LoVo (cell line): ENCODE results near the gene THAP4.

ENCODE experiments used
- DNase-seq: peaks from one replicate; pipeline ENCODE4 v3.0.0-alpha.2; 2016; ENCODE audit warnings: low spot score

THAP4 gene

DNA sequence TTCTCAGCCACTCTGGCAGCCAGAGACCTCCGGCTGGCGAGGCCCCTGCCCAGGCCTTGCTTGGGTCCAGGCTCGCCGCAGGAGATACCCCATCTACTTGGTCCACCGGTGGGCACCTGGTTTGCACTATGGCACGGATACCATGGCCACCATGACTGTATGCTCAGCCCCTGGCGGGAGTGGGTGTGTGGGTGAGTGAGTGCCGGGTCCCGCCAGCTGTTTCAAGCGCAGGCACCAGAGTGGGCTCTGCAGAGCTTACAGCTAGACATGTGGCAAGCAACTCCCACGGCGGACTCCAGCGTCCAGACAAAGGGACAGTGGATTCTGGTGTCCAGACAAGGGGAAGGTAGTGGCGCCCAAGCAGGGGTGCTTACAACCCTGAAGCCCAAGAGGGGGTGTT, 2.0 kb upstream of the THAP4 start:
- no peak for DNase-seq

DNA sequence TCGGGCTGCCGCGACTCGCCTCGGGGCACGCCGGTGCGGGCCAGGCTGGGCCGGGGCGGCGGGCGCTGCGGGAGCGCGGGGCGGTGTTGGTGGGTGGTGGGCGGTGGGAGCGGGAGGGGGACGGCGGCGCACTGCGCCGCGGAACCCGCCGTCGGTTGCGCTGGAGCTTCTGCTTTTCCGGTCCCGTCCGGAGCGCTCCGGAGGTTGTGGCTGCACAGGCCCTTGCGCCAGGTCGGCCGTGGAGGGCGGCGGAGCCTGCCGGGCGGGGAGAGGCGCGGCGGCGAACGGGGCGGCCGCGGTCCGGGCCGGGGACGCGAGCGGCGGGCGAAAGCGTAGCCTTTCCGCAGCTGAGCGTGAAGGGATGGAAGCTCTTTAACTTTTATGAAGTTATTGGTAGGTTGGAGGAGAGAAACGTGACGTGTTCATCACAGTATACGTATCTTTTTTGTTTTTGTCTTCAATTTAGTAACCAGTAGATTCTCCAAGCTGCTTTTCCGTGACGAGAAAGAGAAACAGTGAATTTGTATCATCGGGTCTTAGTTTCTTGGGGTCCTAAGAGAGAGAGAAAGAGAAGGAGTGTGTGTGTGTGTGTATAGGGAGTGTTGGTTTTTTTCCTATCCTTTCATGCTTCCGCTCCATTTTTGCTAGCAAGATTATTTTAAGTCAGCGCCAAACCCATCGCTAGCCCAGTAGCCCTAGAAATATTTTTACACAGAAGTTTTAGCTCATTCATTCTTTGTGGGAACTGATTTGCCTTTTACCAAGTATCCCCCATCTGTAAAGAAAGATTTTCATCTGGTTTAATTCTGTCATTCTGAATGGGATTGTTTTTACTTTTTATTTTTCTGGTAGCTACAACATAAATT, 1.1 kb upstream of the THAP4 start:
- DNase-seq: no peak

DNA sequence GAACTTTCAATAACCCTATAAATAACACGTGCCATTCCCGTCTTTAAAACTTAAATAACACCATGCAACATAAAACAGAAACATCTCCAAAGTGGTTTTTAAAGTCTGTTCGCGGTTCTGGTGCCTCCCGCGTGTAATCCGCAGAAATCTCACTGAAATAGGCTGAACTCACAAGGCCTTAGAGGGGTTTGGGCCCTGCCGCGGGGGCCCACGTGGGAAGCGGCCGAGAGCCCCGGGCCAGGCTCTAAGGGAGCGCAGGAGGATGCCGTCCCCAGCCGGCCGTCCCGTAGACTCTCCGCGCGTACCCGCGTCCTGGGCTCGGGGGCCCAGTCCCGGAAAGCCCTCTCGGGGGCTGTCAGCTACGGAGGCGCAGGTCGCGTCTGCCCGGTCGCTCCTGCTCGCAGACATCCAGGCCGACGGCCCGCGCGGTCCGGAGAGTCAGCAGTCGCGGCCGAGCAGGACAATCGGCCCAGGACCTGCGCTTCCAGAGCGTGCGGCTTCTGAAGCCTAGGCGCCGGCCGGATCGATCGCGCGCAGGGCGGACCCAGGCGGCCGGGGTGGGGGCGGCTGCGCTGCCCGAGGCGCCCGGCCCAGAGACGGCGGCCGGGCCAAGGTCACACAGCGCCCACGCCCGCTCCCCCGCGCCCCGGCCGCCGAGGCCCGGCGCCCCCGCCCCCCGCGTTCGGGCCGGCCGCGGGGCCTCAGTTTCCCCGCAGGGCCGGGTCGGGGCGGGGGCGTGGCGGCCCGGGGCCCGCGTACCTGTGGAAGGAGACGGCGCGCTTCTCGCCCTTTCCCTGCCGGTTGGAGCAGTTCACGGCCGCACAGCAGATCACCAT, 558 bp downstream of the THAP4 start:
- peak; percentile 29 for DNase-seq

DNA sequence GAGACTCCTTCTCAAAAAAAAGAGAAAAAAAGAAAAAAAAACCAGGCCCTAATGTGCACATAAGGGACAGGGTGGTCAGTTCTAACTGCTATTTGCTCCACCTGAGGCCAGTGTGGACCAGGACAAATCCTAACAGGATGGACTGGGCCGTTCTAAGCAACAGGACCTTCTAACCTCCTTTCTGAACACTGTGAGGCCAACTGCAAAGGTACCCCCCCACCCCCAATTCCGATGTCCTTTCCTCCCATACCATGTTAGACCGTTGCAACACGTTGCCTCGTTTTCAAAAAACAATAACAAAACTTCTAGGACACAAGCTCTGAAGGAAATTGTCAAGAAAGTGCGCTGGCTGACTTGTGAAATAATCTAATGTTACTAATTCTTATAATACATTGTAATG, 1.2 kb downstream of the THAP4 start:
- no peak for DNase-seq

DNA sequence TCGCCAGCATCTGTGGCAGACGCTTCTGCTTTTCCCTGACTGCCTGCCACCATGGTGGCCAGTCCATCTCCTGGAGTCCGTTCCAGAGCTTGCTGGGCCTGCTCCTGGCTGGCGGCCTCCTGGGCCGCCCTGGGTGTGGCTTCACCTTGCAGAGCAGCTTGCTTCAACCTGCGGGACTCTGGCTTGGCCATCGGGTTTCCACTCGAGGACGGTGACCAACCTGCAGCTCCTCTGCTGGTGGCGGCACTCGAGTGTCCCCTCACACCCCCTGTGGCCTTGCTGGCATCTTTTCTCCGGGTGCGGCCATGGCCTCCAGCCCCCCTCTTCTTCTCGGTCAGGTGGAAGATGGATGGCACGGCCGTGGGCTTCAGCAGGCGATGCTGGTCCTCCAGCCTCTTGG, 3.4 kb downstream of the THAP4 start:
- DNase-seq: no peak

DNA sequence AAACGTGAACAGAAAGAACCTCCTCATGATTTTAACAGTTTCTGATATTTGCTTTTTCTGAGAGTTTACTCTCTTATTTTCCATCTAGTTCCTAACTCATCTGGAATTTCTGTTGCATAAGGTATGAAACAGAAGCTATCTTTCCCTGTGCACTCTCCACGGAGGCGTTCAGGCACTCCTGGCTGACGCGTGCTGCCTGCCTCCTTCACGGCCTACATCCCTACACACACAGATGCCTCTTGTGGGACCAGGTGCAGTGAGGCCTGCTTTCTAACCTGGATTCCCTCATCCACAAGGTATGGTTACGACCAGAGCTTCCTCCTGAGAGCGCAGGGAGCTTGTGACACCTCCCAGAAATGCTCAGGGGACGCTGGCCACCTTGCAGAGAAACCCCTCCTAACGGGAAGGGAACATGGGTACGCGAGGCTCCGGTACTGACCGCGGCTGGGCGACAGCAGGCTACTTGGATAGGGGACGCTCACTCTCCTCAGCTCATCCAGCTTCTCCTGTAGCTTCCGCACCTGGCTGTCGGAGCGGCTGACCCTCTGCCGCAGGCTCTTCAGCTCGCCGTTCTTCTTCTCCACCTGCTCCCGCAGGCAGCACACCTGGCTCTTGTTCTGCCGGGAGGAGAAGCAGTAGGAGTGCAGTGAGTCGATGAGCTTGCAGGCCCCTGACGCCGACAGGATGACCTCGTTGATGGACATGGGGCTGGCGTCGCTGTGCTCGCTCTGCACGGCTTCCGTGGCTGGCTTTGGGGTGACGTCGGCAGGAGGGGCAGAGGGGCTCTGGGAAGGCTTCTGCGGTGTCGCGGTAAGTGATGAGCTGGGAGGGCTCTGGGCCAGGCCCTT, 4.3 kb downstream of the THAP4 start:
- no peak for DNase-seq

DNA sequence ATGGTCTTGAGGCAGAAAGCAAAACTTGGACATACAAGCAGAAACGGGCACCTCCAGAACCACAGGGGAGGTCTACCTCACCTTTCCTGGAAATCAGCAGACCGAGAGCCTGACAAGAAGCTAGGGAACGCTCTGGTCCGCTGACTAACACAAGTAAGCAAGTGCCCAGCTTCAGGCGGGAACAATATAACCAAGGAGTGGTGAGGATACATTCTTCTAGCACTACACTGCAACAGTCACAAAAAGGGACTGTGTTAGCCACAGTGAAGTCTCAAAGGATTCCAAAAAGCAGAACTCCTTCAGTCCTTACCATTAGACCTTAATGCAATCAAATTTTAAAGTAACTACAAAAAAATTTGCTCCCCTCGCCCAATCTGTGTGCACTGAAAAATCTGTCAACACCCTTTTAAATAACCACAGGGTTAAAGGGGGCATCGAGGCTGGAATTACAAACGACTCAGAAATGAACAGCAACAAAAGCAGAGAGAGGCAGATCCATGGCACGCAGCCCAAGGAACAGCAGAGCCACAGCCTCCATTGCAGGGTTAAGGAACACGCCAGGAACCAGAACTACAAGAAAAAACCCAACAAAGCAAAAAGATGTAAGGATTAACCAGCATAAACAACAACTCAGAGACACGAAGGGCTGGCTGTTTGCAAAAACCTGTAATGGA, 7.1 kb downstream of the THAP4 start:
- no peak for DNase-seq

DNA sequence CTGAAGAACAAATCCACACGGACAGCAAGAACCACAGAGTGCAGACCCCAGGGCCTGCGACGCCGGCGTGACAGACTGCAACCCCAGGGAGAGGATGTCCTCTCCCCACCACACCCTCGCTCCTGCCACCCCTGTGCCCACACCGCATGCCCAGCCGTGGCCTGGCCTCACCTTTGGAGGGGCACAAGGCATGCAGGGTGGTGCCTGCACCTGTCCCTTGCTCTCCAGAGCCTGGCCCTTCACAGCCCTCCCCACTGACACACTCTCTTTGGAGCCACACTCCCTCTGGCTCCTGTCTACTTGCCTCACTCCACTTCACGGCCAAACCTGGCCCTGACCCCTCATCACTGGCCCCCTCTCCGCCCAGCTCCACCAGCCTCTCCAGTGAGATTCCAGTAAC, 9.3 kb downstream of the THAP4 start:
- DNase-seq: no peak

DNA sequence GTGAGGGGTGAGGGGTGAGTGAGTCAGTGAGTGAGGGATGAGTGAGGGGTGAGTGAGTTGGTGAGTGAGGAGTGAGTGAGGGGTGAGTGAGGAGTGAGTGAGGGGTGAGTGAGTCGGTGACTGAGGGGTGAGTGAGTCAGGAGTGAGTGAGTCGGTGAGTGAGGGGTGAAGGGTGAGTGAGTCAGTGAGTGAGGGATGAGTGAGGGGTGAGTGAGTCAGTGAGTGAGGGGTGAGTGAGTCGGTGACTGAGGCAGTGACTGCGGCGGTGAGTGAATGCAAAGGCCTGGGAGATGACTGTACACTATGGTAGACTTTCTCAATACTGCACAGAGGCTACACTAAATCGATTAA, 16.6 kb downstream of the THAP4 start:
- peak; percentile 8 for DNase-seq

DNA sequence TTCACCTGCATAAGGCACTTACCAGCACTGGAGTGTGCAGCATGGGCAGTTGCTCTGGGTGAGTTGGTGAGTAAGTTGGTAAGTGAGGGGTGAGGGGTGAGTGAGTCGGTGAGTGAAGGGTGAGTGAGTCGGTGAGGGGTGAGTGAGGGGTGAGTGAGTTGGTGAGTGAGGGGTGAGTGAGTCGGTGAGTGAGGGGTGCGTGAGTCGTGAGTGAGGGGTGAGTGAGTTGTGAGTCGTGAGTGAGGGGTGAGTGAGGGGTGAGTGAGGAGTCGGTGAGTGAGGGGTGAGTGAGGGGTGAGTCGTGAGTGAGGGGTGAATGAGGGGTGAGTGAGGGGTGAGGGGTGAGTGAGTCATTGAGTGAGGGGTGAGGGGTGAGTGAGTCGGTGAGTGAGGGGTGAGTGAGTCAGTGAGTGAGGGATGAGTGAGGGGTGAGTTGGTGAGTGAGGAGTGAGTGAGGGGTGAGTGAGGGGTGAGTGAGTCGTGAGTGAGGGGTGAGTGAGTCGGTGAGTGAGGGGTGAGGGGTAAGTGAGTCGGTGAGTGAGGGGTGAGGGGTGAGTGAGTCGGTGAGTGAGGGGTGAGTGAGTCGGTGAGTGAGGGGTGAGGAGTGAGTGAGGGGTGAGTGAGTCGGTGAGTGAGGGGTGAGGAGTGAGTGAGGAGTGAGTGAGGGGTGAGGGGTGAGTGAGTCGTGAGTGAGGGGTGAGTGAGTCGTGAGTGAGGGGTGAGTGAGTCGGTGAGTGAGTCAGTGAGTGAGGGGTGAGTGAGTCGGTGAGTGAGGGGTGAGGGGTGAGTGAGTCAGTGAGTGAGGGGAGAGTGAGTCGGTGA, 17.1 kb downstream of the THAP4 start:
- no peak for DNase-seq

DNA sequence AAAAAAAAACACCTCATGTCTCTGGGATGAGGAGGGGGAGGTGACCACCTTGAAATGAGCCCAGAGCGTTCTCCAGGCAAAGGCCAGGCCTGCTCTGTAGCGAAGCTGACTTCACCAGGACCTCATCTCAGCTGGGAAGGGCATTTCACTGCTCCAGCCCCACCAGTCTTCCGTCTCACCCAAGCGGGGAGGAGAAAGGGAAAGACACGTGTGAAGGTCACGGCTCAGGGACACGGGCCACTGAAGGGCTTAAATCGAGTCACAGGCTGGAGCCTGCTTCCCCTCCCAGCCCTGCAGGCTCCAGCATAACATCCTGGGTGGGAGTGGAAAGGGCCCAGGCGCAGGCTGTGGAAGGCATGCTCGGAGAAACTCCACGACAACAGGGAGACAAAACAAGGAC, 18.1 kb downstream of the THAP4 start:
- DNase-seq: no peak

DNA sequence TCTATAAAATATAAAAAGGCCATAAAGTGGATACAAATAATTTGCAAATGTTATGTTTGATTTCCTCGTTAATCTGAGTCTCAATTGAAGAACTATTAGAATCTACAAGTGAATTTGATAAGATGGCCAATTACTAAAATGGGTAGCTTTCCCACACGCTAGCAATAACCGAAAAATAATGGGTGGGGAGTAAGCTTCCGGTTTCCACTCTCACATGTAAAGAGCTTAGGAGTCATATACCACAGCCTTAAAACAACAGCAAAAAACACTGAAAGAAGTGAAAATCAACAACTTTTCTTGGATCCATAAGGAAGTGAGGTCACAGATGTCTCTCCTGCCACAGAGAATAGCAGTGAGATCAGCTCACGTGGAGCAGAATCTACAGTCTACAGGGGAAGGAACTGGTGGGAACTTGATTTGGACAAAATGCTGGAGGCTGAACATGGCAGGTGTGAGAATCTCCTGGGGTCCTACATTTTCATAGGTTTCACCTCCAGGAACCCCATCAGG, 18.6 kb downstream of the THAP4 start:
- no peak for DNase-seq

DNA sequence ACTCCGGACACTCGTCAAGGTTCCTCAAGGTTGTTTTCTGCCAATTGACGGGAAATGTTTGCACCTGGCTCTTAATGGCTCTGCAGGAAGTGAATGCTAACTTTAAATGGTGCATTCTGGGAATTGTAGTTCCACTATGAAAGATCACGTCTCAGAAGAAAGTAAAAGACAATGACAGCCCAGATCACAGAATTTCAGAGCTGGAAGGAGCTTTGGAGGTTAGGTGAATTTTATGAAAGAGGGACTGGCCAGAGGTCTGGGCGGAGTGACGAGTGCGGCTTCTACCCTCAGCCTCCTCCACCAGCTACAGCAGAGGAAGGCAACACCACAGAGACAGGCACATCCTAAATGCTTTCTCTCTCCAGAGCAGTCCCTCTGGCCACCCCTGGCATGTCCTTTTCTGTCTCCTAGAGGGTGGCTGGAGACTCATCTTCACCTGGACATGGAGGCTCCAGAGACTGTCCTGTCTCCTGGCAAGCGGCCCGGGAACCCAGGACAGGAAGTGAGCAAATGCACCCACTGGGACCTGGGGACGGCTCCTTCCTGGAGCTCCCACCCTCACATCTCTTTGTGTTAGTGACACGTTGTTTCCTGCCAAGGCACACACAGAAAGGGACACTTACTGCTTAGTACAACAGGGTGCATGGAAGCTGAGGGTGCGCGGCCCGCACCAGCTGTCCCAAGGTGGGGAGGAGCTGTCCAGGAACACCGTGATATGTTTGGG, 19.4 kb downstream of the THAP4 start:
- DNase-seq: no peak

DNA sequence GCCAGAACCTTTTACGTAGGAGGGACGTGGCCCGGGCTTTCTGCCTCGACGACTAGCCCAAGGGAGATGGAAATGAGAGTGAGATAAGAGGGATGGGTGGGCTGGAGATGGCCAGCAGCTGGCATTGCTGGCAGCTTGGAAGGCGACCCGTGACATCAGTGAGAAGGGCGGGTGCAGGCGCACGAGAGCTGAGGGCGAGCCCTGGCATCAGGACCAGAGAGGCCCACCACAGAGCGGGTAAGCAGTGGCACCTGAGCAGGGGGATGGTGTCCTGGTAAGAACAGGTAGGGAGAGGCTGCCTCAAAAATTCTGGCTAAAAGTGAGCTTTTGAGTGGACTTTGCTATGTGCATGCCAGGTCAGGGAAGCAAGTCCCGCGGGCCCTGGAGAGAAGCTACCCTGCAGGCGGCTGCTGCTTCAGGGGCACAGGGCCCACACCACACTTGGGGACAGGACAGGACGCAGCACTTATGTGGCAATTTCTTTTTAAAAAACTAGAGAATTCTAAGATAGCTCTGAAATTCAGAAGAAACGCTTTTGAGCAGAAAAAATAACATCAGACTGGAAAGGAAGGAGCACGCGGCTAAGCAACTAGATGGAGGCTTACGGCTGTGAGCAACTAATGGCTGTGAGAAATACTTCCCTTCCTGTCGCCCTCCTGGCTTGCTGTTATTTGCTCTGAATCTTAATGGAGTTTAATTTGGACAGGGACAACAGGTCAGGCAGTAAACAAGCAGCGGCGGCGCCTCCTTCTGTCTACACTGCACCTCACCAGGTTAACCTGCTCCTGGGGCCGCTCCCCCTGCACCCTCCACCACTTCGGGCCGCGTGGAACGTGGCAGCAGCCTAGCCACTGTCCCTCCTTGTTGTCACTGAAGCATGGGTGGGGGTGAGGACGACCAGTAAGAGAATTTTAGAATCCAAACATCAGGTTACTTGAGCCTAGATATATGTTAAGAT, 20.5 kb downstream of the THAP4 start:
- DNase-seq: no peak

DNA sequence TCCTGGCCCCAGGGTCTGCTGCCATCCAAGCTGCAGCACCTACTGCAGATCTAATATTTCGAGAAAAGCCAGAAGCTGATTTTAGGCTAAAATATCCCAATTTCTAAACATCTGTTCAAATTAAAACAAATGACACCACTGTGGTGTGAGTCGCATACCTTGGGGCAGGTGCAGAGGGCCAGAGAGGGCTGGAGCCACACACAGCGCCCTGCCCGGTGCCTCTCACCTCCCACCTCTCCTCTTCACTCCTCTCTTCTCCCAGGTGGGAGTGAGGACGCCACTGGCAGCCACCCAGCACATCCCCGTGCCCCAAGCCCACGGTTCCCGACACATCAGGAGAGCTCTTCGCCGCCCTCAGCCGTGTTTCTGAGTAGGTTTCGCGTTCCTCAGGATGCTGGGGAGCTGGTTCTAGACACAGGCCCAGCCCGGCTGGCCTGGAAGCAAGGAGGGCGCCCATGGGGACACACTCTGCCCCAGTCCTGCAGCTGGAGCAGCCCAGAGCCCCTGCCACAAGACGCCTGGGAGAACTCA, 21.4 kb downstream of the THAP4 start:
- DNase-seq: no peak

DNA sequence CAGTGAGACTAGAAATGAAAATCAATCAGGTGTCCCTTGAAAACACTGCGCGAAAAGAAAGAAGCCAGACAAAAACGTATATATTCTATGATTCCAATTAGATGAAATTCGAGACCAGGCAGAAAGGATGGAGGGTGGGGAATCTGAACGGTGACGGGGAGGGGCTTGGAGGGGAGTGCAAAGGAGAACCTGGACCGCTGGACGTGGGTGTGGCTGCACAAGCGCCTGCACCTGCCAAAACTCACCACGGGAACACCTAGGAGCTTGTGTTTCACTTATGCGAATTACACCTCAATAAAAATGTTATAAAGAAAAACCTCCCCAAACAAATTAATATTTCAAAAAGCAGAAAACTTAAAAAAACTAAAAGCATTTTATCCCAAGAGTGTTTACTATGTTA, 21.9 kb downstream of the THAP4 start:
- DNase-seq: no peak

DNA sequence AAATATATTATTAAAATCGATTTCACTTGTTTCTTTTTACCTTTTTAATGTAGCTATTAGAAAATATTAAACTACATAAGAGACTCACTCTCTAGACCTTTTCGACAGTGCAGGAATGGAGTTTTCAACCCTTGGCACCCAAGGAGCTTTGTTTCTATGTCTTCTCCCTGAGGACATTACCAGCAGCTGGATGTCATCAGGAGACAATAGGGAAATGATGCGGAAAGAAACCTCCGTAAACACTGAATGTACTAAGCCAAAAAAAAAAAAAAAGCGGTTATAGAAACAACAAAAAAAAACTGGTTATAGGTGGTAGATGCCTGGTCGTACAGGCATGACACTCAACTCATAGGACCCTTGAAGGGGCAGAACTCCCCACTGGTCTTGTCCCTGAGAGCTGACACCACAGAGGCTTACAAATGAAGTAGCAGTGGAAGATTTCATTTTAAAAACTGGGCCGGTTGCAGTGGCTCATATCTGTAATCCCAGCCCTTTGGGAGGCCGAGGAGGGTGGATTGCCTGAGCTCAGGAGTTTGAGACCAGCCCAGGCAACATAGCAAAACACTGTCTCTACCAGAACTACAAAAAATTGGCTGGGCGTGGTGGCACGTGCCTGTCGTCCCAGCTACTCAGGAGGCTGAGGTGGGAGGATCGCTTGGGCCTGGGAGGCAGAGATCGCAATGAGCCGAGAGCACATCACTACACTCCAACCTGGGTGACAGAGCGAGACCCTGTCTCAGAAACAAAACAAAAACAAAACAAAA, 23.8 kb downstream of the THAP4 start:
- no peak for DNase-seq
